ENCODE measurements around the gene EXOC3L4. TPM values are rescaled to one million over a fixed set of nuclear protein-coding genes. Genes with fewer than 3 reads are reported as not detected.

The EXOC3L4 gene
- total and polyA plus RNA-seq, 2 donors (not counting 1 experiment from before 2014, with no cell fraction given): not detected

DNA sequence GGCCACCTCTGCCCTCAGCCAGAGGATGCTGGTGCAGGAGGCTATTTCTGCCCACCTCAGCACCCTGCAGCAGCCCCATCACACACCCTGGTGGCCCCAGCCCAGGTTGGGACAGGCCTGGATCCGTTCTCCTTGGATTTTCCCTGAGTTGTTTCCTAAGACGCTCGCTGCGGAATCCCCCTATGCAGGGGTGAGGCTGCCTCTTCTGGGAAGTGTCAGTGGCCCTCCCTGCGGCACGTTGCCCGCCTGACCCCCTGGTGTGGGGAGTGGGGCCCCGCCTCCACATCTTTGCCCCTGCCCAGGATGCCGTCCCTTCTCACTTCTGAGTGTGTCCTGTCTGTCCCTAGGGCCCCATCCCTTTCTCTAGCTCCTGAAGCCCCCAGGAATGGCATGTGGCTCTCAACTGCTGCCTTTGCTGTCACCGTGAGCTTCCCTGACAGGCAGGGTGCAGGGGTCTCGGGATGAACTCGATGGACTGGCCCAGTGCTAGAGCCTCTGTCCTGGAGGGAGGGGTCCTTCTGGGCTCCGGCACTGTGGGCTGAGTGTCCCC, 594 bp upstream of the EXOC3L4 start:
- no peak for ATAC-seq (ENCODE audit: low read depth)
- Mint-ChIP-seq H3K27me3 (peaks cover 4% of the 10 kb centered on the region), H3K4me3 (no peak overlapping the region), H3K9me3 (ENCODE audit: insufficient read depth) (no peaks in the 10 kb centered on the region), H3K27ac (no peak overlapping the region), H3K4me1 (peaks cover 2% of the 10 kb centered on the region)
- TF ChIP-seq, protein P1, sequence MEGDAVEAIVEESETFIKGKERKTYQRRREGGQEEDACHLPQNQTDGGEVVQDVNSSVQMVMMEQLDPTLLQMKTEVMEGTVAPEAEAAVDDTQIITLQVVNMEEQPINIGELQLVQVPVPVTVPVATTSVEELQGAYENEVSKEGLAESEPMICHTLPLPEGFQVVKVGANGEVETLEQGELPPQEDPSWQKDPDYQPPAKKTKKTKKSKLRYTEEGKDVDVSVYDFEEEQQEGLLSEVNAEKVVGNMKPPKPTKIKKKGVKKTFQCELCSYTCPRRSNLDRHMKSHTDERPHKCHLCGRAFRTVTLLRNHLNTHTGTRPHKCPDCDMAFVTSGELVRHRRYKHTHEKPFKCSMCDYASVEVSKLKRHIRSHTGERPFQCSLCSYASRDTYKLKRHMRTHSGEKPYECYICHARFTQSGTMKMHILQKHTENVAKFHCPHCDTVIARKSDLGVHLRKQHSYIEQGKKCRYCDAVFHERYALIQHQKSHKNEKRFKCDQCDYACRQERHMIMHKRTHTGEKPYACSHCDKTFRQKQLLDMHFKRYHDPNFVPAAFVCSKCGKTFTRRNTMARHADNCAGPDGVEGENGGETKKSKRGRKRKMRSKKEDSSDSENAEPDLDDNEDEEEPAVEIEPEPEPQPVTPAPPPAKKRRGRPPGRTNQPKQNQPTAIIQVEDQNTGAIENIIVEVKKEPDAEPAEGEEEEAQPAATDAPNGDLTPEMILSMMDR (IDR thresholded peaks at IDR 0.05): no peak
- TF ChIP-seq EZH2 (IDR thresholded peaks at IDR 0.05; ENCODE audit: borderline replicate concordance, insufficient read depth, low read depth, low read length, poor library complexity, severe bottlenecking): no peak
- 93% methylated on average over 9 of the region's 13 CpGs for WGBS (ENCODE audit: insufficient coverage)
- CTCF ChIA-PET: interaction anchor here (3.5 kb wide), 1 partner anchor 11 kb away, joined by 40 read pairs; no protein-coding TSS in a partner anchor
- Histone ChIP-seq H3K9ac (ENCODE audit: low read length) (no peak overlapping the region), H3K4me1 (ENCODE audit: control insufficient read depth in 2 of 2, insufficient read depth in 2 of 2, low read length in 2 of 2) (peaks cover 10 to 15% of the 10 kb centered on the region in 2 donors), H3K27me3 (replicated peaks in 1 of 4; ENCODE audit: control extremely low read depth in 1 of 4, control insufficient read depth in 3 of 4, insufficient read depth in 4 of 4, low read length in 3 of 4) (peaks cover 0 to 18% (median 1%) of the 10 kb centered on the region in 4 experiments), H3K79me2 (ENCODE audit: control insufficient read depth, insufficient read depth, low read length) (no peaks in the 10 kb centered on the region), H3K9me3 (ENCODE audit: control extremely low read depth in 1 of 3, control insufficient read depth in 2 of 3, insufficient read depth in 1 of 3, low read length in 2 of 3) (no peaks in the 10 kb centered on the region), H3K36me3 (replicated peaks in 1 of 2; ENCODE audit: control extremely low read depth in 1 of 2, control insufficient read depth in 1 of 2, extremely low read depth in 1 of 2, insufficient read depth in 2 of 2, low read length in 1 of 2) (no peaks in the 10 kb centered on the region), H3K4me2 (replicated peaks; ENCODE audit: low read depth, low read length, poor library complexity, severe bottlenecking) (no peak overlapping the region), H3K27ac (ENCODE audit: low read length in 2 of 2) (no peak overlapping the region), H4K20me1 (ENCODE audit: control insufficient read depth, insufficient read depth, low read length, poor library complexity, severe bottlenecking) (no peaks in the 10 kb centered on the region), H3K4me3 (ENCODE audit: control extremely low read depth in 1 of 5, extremely low read depth in 1 of 5, insufficient read depth in 1 of 5, low read depth in 2 of 5, low read length in 4 of 5) (no peak overlapping the region), H2AFZ (ENCODE audit: insufficient read depth, low read depth, low read length, poor library complexity, severe bottlenecking) (no peak overlapping the region)
- DNase-seq: no peak
- intact Hi-C loops (cut with micrococcal nuclease): loop anchor here (5.0 kb wide), 1 partner anchor 502 kb away; the partner anchor contains the start of gene RCOR1
- POLR2A ChIA-PET: no interaction called here

DNA sequence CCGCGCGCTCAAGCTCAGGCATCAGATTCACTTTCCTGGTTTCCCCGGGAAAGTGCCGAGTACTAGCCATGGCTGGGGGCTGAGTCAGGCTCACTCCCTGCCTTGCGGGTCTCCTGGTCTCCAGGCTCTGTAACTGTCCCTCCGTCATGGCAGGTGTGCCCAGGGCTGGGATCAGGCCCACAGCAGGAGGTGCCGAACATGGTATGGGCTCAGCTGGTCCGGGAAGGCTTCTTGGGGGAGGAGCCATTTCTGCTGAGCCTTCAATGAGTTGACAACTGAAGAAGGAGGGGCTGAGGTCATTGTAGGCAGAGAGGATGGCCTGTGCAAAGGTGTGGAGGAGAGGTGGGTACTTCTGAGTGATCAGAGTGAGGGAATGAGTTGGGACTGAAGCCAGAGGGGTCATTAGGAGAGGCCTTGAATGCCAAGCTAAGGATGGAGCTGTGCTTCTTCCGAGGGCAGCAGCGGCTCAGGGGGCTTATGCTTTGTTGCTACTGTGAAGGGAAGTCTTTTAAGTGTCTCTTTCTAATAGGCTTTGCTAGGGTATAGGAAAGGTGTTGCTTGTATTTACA, 769 bp downstream of the EXOC3L4 start:
- no peak for ATAC-seq (ENCODE audit: low read depth)
- POLR2A ChIA-PET: no interaction called here
- H3K9ac ChIP-seq (ENCODE audit: low read length): no peak overlapping the region

More for the DNA sequence above, 769 bp downstream of the EXOC3L4 start:
- Histone ChIP-seq H4K20me1 (ENCODE audit: control insufficient read depth, insufficient read depth, low read length, poor library complexity, severe bottlenecking) (no peaks in the 10 kb centered on the region), H3K4me1 (ENCODE audit: control insufficient read depth in 2 of 2, insufficient read depth in 2 of 2, low read length in 2 of 2) (peaks cover 14 to 21% of the 10 kb centered on the region in 2 donors), H3K4me2 (replicated peaks; ENCODE audit: low read depth, low read length, poor library complexity, severe bottlenecking) (no peak overlapping the region), H2AFZ (ENCODE audit: insufficient read depth, low read depth, low read length, poor library complexity, severe bottlenecking) (no peak overlapping the region), H3K9me3 (ENCODE audit: control extremely low read depth in 1 of 3, control insufficient read depth in 2 of 3, insufficient read depth in 1 of 3, low read length in 2 of 3) (no peaks in the 10 kb centered on the region), H3K36me3 (replicated peaks in 1 of 2; ENCODE audit: control extremely low read depth in 1 of 2, control insufficient read depth in 1 of 2, extremely low read depth in 1 of 2, insufficient read depth in 2 of 2, low read length in 1 of 2) (no peaks in the 10 kb centered on the region), H3K27ac (ENCODE audit: low read length in 2 of 2) (no peak overlapping the region), H3K27me3 (replicated peaks in 1 of 4; ENCODE audit: control extremely low read depth in 1 of 4, control insufficient read depth in 3 of 4, insufficient read depth in 4 of 4, low read length in 3 of 4) (peaks cover 0 to 18% (median 1%) of the 10 kb centered on the region in 4 experiments), H3K4me3 (ENCODE audit: control extremely low read depth in 1 of 5, extremely low read depth in 1 of 5, insufficient read depth in 1 of 5, low read depth in 2 of 5, low read length in 4 of 5) (no peak overlapping the region), H3K79me2 (ENCODE audit: control insufficient read depth, insufficient read depth, low read length) (no peaks in the 10 kb centered on the region)
- peaks cover 6% of the 10 kb centered on the region for H3K4me1 Mint-ChIP-seq
- CTCF ChIA-PET: interaction anchor here (1.4 to 3.5 kb wide), 2 partner anchors 9 to 402 kb away, joined by 4 to 40 read pairs; no protein-coding TSS in a partner anchor
- no peak for DNase-seq
- H3K27ac Mint-ChIP-seq: no peak overlapping the region
- intact Hi-C loops (cut with micrococcal nuclease): no loop called here
- H3K27me3 Mint-ChIP-seq: peaks cover 4% of the 10 kb centered on the region
- no peak for TF ChIP-seq EZH2 (IDR thresholded peaks at IDR 0.05; ENCODE audit: borderline replicate concordance, insufficient read depth, low read depth, low read length, poor library complexity, severe bottlenecking)
- TF ChIP-seq, protein P1 (IDR thresholded peaks at IDR 0.05): no peak
- 94% methylated on average over 11 of the region's 11 CpGs for WGBS (ENCODE audit: insufficient coverage)
- no peaks in the 10 kb centered on the region for H3K9me3 Mint-ChIP-seq (ENCODE audit: insufficient read depth)
- no peak overlapping the region for H3K4me3 Mint-ChIP-seq

Measured in B cell (primary cell).